ENCODE data around the gene PARD6B.

DNA sequence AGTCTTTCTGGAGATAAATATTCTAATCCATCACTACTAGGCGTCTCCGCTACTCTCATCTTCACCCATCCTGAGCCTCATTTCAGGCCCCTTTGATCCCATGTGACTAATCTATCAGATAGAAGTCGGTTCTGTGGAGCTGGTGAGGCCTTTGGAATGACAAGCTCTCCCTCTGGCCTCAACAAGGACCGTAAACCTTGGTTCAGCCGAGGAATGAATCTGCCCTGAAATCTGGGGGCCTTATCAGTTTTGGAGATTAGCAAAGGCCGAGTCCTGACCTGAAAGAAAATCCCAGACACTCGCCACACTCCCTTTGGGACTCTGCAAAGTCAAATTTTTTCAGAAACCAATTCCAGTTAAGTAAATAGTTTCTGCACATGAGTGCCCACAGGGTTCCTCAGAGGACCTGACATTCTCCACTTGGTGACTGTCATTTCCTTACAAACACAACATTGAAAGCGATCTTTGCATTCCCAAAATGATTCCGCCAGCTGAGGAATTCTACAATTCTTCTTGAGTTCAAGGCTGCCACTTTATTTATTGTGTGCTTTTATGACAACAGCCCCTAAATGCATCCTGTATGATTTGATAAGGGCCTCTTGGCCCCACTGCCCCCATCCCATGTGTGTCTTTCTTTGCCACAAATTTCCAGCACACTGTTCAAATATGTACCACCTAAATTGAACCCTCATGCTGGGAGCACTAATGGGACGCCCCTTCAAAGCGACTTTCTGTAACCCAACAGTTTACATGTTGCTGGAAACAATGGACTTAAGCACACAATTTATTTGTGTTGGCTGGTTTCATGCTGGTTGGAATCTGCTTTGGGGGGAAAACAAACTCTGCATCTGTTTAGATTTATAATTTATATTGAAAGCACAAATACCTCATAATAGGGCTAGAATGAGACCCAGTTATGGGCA is 30.1 kb upstream of the PARD6B start:
- TF ChIP-seq ZFP3 (CRISPR knock-in tag; IDR thresholded peaks at IDR 0.05) (no peak), ARNTL (CRISPR knock-in tag; IDR thresholded peaks at IDR 0.05; ENCODE audit: borderline replicate concordance, low read depth) (no peak), ZNF70 (CRISPR knock-in tag; IDR thresholded peaks at IDR 0.05) (no peak), RARB (CRISPR knock-in tag; IDR thresholded peaks at IDR 0.05) (no peak), TOX (CRISPR knock-in tag; IDR thresholded peaks at IDR 0.05; ENCODE audit: borderline replicate concordance) (no peak), ZFP30 (CRISPR knock-in tag; IDR thresholded peaks at IDR 0.05) (no peak), CSDC2 (CRISPR knock-in tag; IDR thresholded peaks at IDR 0.05) (no peak)
- TF ChIP-seq, protein P1, sequence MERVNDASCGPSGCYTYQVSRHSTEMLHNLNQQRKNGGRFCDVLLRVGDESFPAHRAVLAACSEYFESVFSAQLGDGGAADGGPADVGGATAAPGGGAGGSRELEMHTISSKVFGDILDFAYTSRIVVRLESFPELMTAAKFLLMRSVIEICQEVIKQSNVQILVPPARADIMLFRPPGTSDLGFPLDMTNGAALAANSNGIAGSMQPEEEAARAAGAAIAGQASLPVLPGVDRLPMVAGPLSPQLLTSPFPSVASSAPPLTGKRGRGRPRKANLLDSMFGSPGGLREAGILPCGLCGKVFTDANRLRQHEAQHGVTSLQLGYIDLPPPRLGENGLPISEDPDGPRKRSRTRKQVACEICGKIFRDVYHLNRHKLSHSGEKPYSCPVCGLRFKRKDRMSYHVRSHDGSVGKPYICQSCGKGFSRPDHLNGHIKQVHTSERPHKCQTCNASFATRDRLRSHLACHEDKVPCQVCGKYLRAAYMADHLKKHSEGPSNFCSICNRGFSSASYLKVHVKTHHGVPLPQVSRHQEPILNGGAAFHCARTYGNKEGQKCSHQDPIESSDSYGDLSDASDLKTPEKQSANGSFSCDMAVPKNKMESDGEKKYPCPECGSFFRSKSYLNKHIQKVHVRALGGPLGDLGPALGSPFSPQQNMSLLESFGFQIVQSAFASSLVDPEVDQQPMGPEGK (CRISPR knock-in tag; IDR thresholded peaks at IDR 0.05; ENCODE audit: borderline replicate concordance): no peak
- TF ChIP-seq, protein P2, sequence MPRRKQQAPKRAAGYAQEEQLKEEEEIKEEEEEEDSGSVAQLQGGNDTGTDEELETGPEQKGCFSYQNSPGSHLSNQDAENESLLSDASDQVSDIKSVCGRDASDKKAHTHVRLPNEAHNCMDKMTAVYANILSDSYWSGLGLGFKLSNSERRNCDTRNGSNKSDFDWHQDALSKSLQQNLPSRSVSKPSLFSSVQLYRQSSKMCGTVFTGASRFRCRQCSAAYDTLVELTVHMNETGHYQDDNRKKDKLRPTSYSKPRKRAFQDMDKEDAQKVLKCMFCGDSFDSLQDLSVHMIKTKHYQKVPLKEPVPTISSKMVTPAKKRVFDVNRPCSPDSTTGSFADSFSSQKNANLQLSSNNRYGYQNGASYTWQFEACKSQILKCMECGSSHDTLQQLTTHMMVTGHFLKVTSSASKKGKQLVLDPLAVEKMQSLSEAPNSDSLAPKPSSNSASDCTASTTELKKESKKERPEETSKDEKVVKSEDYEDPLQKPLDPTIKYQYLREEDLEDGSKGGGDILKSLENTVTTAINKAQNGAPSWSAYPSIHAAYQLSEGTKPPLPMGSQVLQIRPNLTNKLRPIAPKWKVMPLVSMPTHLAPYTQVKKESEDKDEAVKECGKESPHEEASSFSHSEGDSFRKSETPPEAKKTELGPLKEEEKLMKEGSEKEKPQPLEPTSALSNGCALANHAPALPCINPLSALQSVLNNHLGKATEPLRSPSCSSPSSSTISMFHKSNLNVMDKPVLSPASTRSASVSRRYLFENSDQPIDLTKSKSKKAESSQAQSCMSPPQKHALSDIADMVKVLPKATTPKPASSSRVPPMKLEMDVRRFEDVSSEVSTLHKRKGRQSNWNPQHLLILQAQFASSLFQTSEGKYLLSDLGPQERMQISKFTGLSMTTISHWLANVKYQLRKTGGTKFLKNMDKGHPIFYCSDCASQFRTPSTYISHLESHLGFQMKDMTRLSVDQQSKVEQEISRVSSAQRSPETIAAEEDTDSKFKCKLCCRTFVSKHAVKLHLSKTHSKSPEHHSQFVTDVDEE (CRISPR knock-in tag; IDR thresholded peaks at IDR 0.05): no peak
- TF ChIP-seq, protein P3, sequence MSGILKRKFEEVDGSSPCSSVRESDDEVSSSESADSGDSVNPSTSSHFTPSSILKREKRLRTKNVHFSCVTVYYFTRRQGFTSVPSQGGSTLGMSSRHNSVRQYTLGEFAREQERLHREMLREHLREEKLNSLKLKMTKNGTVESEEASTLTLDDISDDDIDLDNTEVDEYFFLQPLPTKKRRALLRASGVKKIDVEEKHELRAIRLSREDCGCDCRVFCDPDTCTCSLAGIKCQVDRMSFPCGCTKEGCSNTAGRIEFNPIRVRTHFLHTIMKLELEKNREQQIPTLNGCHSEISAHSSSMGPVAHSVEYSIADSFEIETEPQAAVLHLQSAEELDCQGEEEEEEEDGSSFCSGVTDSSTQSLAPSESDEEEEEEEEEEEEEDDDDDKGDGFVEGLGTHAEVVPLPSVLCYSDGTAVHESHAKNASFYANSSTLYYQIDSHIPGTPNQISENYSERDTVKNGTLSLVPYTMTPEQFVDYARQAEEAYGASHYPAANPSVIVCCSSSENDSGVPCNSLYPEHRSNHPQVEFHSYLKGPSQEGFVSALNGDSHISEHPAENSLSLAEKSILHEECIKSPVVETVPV (CRISPR knock-in tag; IDR thresholded peaks at IDR 0.05): no peak
- TF ChIP-seq, protein P4, sequence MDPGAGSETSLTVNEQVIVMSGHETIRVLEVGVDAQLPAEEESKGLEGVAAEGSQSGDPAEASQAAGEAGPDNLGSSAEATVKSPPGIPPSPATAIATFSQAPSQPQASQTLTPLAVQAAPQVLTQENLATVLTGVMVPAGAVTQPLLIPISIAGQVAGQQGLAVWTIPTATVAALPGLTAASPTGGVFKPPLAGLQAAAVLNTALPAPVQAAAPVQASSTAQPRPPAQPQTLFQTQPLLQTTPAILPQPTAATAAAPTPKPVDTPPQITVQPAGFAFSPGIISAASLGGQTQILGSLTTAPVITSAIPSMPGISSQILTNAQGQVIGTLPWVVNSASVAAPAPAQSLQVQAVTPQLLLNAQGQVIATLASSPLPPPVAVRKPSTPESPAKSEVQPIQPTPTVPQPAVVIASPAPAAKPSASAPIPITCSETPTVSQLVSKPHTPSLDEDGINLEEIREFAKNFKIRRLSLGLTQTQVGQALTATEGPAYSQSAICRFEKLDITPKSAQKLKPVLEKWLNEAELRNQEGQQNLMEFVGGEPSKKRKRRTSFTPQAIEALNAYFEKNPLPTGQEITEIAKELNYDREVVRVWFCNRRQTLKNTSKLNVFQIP (CRISPR knock-in tag; IDR thresholded peaks at IDR 0.05; ENCODE audit: borderline replicate concordance, low read depth): no peak
